HepG2 (cell line): ENCODE results near the gene LCAT. TPM values are rescaled to one million over a fixed set of nuclear protein-coding genes. Genes with fewer than 3 reads are reported as not detected.

ENCODE experiments used
- EEA1 ChIP-seq: sonication (generic); formaldehyde crosslinking; IDR thresholded peaks from 2 replicates; pipeline ENCODE4 v1.5.1; 2020; ENCODE audit warnings: mild to moderate bottlenecking, missing genetic modification reagents, borderline replicate concordance
- EED ChIP-seq: sonication (generic); formaldehyde crosslinking; IDR thresholded peaks from 2 replicates; pipeline ENCODE4 v1.5.0; 2020; ENCODE audit warnings: mild to moderate bottlenecking, missing genetic modification reagents
- GZF1 ChIP-seq: sonication (generic); formaldehyde crosslinking; IDR thresholded peaks from 2 replicates; pipeline ENCODE4 v1.5.1; 2020; ENCODE audit warnings: mild to moderate bottlenecking, missing genetic modification reagents
- HHEX ChIP-seq: IDR thresholded peaks from 2 replicates; pipeline ENCODE4 v1.6.1; 2016; ENCODE audit warnings: control low read depth
- HNRNPL ChIP-seq: fragments of 200-400 bp; formaldehyde crosslinking; IDR thresholded peaks from 2 replicates; pipeline ENCODE4 v1.6.1; 2017; ENCODE audit warnings: mild to moderate bottlenecking, low read depth, low read length
- PAF1 ChIP-seq: IDR thresholded peaks from 2 replicates; pipeline ENCODE4 v1.6.1; 2016; ENCODE audit warnings: missing genetic modification reagents, missing compliant biosample characterization
- POLR2G ChIP-seq: fragments of 200-400 bp; formaldehyde crosslinking; IDR thresholded peaks from 2 replicates; pipeline ENCODE4 v1.6.1; 2018; ENCODE audit warnings: mild to moderate bottlenecking, low read depth, low read length, moderate library complexity
- RFX3 ChIP-seq: IDR thresholded peaks from 2 replicates; pipeline ENCODE4 v1.6.1; 2016; ENCODE audit warnings: missing biosample characterization, missing genetic modification reagents
- TCF7L2 ChIP-seq: IDR thresholded peaks from 2 replicates; pipeline ENCODE4 v1.6.1; 2011; ENCODE audit warnings: mild to moderate bottlenecking, low read depth, low read length, moderate library complexity
- ZMYM3 ChIP-seq: sonication (generic); formaldehyde crosslinking; IDR thresholded peaks from 2 replicates; pipeline ENCODE4 v1.5.1; 2020; ENCODE audit warnings: mild to moderate bottlenecking, missing genetic modification reagents
- ZNF20 ChIP-seq: sonication (generic); formaldehyde crosslinking; IDR thresholded peaks from 2 replicates; pipeline ENCODE4 v1.4.0; 2020; ENCODE audit warnings: mild to moderate bottlenecking, moderate library complexity, missing genetic modification reagents
- ZNF337 ChIP-seq: sonication (generic); formaldehyde crosslinking; IDR thresholded peaks from 2 replicates; pipeline ENCODE4 v1.5.1; 2020; ENCODE audit warnings: missing genetic modification reagents, low read depth, mild to moderate bottlenecking, borderline replicate concordance
- ZNF382 ChIP-seq: sonication (generic); formaldehyde crosslinking; IDR thresholded peaks from 2 replicates; pipeline ENCODE4 v1.5.0; 2020; ENCODE audit warnings: missing genetic modification reagents, mild to moderate bottlenecking, borderline replicate concordance
- polyA plus RNA-seq, 8 experiments: library from polyadenylated mRNA; depleted of rRNA in 3 of 8; stranded (reverse) in 7 of 8; unstranded in 1 of 8; fragments of >200 nt; fragmentation: Illumina TruSeq in 4 of 8; extraction: Trizol in 4 of 8; gene quantifications; 2 replicates each; pipeline versions ENCODE4 v1.2.1 to v1.2.3, GENCODE V29; 2011 to 2016; ENCODE audit warnings: low read depth in 4 of 8, missing spikeins in 1 of 8, mixed read lengths in 1 of 8; ENCODE audit not compliant: insufficient read depth in 1 of 8
- total RNA-seq, 5 experiments: library from RNA; depleted of rRNA; stranded (reverse); fragments of >200 nt; fragmentation: Illumina TruSeq; extraction: Trizol; gene quantifications; 2 replicates each; pipeline ENCODE4 v1.2.3, GENCODE V29; 2016; ENCODE audit warnings: low read depth in 1 of 5
- TF ChIP-seq, protein P1 (sequence below): sonication (generic); formaldehyde crosslinking; IDR thresholded peaks from 2 replicates; pipeline ENCODE4 v1.4.0; 2020; ENCODE audit warnings: missing genetic modification reagents
- TF ChIP-seq, protein P2 (sequence below): sonication (generic); formaldehyde crosslinking; conservative IDR thresholded peaks from 2 replicates; pipeline ENCODE4 v1.4.0; 2020; ENCODE audit warnings: missing genetic modification reagents
- TF ChIP-seq, protein P3 (sequence below): sonication (generic); formaldehyde crosslinking; conservative IDR thresholded peaks from 2 replicates; pipeline ENCODE4 v1.8.0; 2022; ENCODE audit warnings: mild to moderate bottlenecking, moderate library complexity, missing genetic modification reagents
- TF ChIP-seq, protein P4 (sequence below): sonication (generic); formaldehyde crosslinking; IDR thresholded peaks from 2 replicates; pipeline ENCODE4 v1.9.0; 2021; ENCODE audit warnings: missing genetic modification reagents, borderline replicate concordance
- TF ChIP-seq, protein P5 (sequence below): sonication (generic); formaldehyde crosslinking; IDR thresholded peaks from 2 replicates; pipeline ENCODE4 v1.4.0; 2020; ENCODE audit warnings: mild to moderate bottlenecking, missing genetic modification reagents

LCAT gene
- total and polyA plus RNA-seq, 2 of the 13 experiments (the other 11 are each of a cell fraction or from before 2014, with no cell fraction given), result 36.1 to 38.9 TPM

DNA sequence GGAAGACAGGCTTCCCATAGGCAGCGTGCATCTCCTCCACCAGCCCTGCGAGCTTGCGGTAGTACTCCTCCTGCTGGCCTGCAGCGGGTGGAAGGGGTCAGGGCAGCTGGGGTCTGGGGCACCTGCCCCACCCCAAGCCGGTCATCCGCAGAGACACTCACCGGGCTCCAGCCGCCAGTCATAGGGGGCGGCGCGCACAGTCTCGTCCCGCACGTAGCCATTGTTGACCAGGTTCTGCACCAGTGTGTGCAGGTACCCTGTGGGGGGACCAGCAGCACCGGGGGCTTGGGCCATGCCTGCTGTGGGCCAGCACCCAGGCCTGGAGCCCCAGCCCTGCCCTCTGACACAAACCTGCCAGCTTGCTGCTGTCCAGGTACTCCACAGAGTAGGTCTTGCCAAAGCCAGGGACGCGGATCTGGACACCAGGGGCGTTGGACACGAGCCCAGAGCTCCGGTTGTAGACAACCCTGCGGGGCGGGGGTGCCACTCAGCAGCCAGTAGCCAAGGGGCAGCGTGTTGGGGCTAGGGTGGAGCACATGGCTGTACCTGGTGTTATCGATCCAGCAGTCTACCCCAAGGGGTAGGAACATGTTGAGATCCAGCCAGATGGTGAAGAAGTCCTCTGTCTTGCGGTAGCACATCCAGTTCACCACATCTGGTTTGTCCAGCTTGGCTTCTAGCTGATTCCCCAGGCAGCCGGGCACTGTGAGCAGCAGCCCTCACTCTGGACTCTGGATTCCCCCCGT, 1.2 kb downstream of the LCAT start (continued):
- no peak for TF ChIP-seq ZNF20 (CRISPR knock-in tag)
- 0 out of 2 replicates have a peak, but pooled peaks have one; percentile 13 for TF ChIP-seq EED (CRISPR knock-in tag)
- TF ChIP-seq, protein P1, sequence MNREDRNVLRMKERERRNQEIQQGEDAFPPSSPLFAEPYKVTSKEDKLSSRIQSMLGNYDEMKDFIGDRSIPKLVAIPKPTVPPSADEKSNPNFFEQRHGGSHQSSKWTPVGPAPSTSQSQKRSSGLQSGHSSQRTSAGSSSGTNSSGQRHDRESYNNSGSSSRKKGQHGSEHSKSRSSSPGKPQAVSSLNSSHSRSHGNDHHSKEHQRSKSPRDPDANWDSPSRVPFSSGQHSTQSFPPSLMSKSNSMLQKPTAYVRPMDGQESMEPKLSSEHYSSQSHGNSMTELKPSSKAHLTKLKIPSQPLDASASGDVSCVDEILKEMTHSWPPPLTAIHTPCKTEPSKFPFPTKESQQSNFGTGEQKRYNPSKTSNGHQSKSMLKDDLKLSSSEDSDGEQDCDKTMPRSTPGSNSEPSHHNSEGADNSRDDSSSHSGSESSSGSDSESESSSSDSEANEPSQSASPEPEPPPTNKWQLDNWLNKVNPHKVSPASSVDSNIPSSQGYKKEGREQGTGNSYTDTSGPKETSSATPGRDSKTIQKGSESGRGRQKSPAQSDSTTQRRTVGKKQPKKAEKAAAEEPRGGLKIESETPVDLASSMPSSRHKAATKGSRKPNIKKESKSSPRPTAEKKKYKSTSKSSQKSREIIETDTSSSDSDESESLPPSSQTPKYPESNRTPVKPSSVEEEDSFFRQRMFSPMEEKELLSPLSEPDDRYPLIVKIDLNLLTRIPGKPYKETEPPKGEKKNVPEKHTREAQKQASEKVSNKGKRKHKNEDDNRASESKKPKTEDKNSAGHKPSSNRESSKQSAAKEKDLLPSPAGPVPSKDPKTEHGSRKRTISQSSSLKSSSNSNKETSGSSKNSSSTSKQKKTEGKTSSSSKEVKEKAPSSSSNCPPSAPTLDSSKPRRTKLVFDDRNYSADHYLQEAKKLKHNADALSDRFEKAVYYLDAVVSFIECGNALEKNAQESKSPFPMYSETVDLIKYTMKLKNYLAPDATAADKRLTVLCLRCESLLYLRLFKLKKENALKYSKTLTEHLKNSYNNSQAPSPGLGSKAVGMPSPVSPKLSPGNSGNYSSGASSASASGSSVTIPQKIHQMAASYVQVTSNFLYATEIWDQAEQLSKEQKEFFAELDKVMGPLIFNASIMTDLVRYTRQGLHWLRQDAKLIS, result peak; percentile 70; the same call in 1 of the 2 replicates
- peak; percentile 90; the same call in 1 of the 2 replicates for TF ChIP-seq ZNF337 (CRISPR knock-in tag)
- peak; percentile 71; the same call in 1 of the 2 replicates for TF ChIP-seq HNRNPL
- TF ChIP-seq EEA1 (CRISPR knock-in tag), result no peak
- no peak for TF ChIP-seq HHEX (CRISPR knock-in tag)
- TF ChIP-seq RFX3 (CRISPR knock-in tag), result no peak
- 0 out of 2 replicates have a peak, but pooled peaks have one; percentile 0 for TF ChIP-seq ZMYM3
- TF ChIP-seq, protein P2, sequence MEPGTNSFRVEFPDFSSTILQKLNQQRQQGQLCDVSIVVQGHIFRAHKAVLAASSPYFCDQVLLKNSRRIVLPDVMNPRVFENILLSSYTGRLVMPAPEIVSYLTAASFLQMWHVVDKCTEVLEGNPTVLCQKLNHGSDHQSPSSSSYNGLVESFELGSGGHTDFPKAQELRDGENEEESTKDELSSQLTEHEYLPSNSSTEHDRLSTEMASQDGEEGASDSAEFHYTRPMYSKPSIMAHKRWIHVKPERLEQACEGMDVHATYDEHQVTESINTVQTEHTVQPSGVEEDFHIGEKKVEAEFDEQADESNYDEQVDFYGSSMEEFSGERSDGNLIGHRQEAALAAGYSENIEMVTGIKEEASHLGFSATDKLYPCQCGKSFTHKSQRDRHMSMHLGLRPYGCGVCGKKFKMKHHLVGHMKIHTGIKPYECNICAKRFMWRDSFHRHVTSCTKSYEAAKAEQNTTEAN (CRISPR knock-in tag), result 0 out of 2 replicates have a peak, but pooled peaks have one; percentile 43
- TF ChIP-seq POLR2G, result 0 out of 2 replicates have a peak, but pooled peaks have one; percentile 15
- TF ChIP-seq TCF7L2, result no peak
- TF ChIP-seq, protein P3, sequence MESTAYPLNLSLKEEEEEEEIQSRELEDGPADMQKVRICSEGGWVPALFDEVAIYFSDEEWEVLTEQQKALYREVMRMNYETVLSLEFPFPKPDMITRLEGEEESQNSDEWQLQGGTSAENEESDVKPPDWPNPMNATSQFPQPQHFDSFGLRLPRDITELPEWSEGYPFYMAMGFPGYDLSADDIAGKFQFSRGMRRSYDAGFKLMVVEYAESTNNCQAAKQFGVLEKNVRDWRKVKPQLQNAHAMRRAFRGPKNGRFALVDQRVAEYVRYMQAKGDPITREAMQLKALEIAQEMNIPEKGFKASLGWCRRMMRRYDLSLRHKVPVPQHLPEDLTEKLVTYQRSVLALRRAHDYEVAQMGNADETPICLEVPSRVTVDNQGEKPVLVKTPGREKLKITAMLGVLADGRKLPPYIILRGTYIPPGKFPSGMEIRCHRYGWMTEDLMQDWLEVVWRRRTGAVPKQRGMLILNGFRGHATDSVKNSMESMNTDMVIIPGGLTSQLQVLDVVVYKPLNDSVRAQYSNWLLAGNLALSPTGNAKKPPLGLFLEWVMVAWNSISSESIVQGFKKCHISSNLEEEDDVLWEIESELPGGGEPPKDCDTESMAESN (CRISPR knock-in tag), result peak; percentile 58; the same call in 1 of the 2 replicates
- TF ChIP-seq GZF1 (CRISPR knock-in tag), result peak; percentile 65
- TF ChIP-seq, protein P4, sequence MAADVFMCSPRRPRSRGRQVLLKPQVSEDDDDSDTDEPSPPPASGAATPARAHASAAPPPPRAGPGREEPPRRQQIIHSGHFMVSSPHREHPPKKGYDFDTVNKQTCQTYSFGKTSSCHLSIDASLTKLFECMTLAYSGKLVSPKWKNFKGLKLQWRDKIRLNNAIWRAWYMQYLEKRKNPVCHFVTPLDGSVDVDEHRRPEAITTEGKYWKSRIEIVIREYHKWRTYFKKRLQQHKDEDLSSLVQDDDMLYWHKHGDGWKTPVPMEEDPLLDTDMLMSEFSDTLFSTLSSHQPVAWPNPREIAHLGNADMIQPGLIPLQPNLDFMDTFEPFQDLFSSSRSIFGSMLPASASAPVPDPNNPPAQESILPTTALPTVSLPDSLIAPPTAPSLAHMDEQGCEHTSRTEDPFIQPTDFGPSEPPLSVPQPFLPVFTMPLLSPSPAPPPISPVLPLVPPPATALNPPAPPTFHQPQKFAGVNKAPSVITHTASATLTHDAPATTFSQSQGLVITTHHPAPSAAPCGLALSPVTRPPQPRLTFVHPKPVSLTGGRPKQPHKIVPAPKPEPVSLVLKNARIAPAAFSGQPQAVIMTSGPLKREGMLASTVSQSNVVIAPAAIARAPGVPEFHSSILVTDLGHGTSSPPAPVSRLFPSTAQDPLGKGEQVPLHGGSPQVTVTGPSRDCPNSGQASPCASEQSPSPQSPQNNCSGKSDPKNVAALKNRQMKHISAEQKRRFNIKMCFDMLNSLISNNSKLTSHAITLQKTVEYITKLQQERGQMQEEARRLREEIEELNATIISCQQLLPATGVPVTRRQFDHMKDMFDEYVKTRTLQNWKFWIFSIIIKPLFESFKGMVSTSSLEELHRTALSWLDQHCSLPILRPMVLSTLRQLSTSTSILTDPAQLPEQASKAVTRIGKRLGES (CRISPR knock-in tag), result no peak
- peak; percentile 67 for TF ChIP-seq PAF1 (CRISPR knock-in tag)
- TF ChIP-seq, protein P5, sequence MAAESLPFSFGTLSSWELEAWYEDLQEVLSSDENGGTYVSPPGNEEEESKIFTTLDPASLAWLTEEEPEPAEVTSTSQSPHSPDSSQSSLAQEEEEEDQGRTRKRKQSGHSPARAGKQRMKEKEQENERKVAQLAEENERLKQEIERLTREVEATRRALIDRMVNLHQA (CRISPR knock-in tag), result no peak
- no peak for TF ChIP-seq ZNF382 (CRISPR knock-in tag)
